Memory B cell (primary cell): ENCODE results near the gene SYNCRIP.
"Not testable (repeated sequence)": the region's sequence is repeated elsewhere in the genome, so short reads cannot be mapped to it uniquely, and the experiment has no call there.

ENCODE experiments used
- ATAC-seq: fragments of 150-1000 bp; cut with Tn5 transposase; 2 replicates; pipeline ENCODE4 v1.10.0; 2021; ENCODE audit warnings: low read depth, mild to moderate bottlenecking, moderate library complexity
- DNase-seq, 2 donors: peaks; one replicate each; pipeline ENCODE4 v3.0.0; 2022; ENCODE audit warnings: low spot score in 2 of 2
- H3K27ac Mint-ChIP-seq: one replicate; pipeline ENCODE4 v1.8.0; 2022; ENCODE audit warnings: mild to moderate bottlenecking, moderate library complexity, mixed read lengths
- H3K27me3 Mint-ChIP-seq: one replicate; pipeline ENCODE4 v1.8.0; 2022; ENCODE audit warnings: mixed read lengths
- H3K36me3 Mint-ChIP-seq: one replicate; pipeline ENCODE4 v1.8.0; 2022; ENCODE audit warnings: mild to moderate bottlenecking, mixed read lengths
- H3K4me1 Mint-ChIP-seq: one replicate; pipeline ENCODE4 v1.8.0; 2022; ENCODE audit warnings: mixed read lengths
- H3K4me3 Mint-ChIP-seq: one replicate; pipeline ENCODE4 v1.8.0; 2022; ENCODE audit warnings: mild to moderate bottlenecking, moderate library complexity, mixed read lengths
- H3K9me3 Mint-ChIP-seq: one replicate; pipeline ENCODE4 v1.8.0; 2022; ENCODE audit warnings: mixed read lengths

Gene SYNCRIP

GRCh38 chr6:85642774-85643536 lies at the start of gene SYNCRIP:
SYNCRIP (minus strand) TSS chr6:85642886; CDS start chr6:85641439, 1,447 bp downstream.
- ATAC-seq (peak; percentile 79), DNase-seq (peak; percentile 97 to 98)
- peak within 1 kb of the TSS; percentile 99 for H3K27ac Mint-ChIP-seq
- H3K9me3 Mint-ChIP-seq, result peaks cover 1% of the 10 kb centered on the region
- H3K36me3 Mint-ChIP-seq, result peaks cover 15% of the 10 kb centered on the region
- H3K27me3 Mint-ChIP-seq, result no peaks in the 10 kb centered on the region
- peaks cover 31% of the 10 kb centered on the region for H3K4me1 Mint-ChIP-seq
- peak within 1 kb of the TSS; percentile 91 for H3K4me3 Mint-ChIP-seq

GRCh38 chr6:85691478-85691877 lies 48.8 kb upstream of the SYNCRIP start:
- H3K4me1 Mint-ChIP-seq, result no peaks in the 10 kb centered on the region
- ATAC-seq, result no peak
- H3K27me3 Mint-ChIP-seq, result no peaks in the 10 kb centered on the region
- no peaks in the 10 kb centered on the region for H3K36me3 Mint-ChIP-seq
- H3K4me3 Mint-ChIP-seq, result no peak overlapping the region
- no peak overlapping the region for H3K27ac Mint-ChIP-seq
- DNase-seq, result no peak
- H3K9me3 Mint-ChIP-seq, result no peaks in the 10 kb centered on the region

GRCh38 chr6:85690071-85690470 lies 47.4 kb upstream of the SYNCRIP start:
- no peak overlapping the region for H3K4me3 Mint-ChIP-seq
- DNase-seq, result no peak
- H3K4me1 Mint-ChIP-seq, result no peaks in the 10 kb centered on the region
- no peaks in the 10 kb centered on the region for H3K9me3 Mint-ChIP-seq
- no peaks in the 10 kb centered on the region for H3K36me3 Mint-ChIP-seq
- ATAC-seq, result no peak
- no peaks in the 10 kb centered on the region for H3K27me3 Mint-ChIP-seq
- H3K27ac Mint-ChIP-seq, result no peak overlapping the region

GRCh38 chr6:85685713-85686112 lies 43.0 kb upstream of the SYNCRIP start:
- Mint-ChIP-seq H3K9me3 (no peaks in the 10 kb centered on the region), H3K27ac (no peak overlapping the region), H3K4me1 (no peaks in the 10 kb centered on the region), H3K27me3 (no peaks in the 10 kb centered on the region), H3K36me3 (no peaks in the 10 kb centered on the region), H3K4me3 (no peak overlapping the region)
- ATAC-seq (no peak), DNase-seq (no peak)

- Mint-ChIP-seq H3K27me3 (no peaks in the 10 kb centered on the region), H3K36me3 (no peaks in the 10 kb centered on the region), H3K4me3 (no peak overlapping the region), H3K4me1 (no peaks in the 10 kb centered on the region), H3K9me3 (no peaks in the 10 kb centered on the region), H3K27ac (no peak overlapping the region)
- ATAC-seq (no peak), DNase-seq (no peak)
These were observed 42.1 kb upstream of the SYNCRIP start for GRCh38 chr6:85684809-85685171.

- H3K27me3 Mint-ChIP-seq, result no peaks in the 10 kb centered on the region
- H3K36me3 Mint-ChIP-seq, result no peaks in the 10 kb centered on the region
- no peak overlapping the region for H3K4me3 Mint-ChIP-seq
- DNase-seq (no peak), ATAC-seq (no peak)
- no peaks in the 10 kb centered on the region for H3K4me1 Mint-ChIP-seq
- H3K9me3 Mint-ChIP-seq, result no peaks in the 10 kb centered on the region
- H3K27ac Mint-ChIP-seq, result no peak overlapping the region
These were observed 41.6 kb upstream of the SYNCRIP start for GRCh38 chr6:85684133-85684808.

- not testable (repeated sequence) for ATAC-seq, H3K9me3 Mint-ChIP-seq, H3K4me3 Mint-ChIP-seq, DNase-seq, H3K36me3 Mint-ChIP-seq, H3K4me1 Mint-ChIP-seq, H3K27ac Mint-ChIP-seq, H3K27me3 Mint-ChIP-seq
These were observed 39.2 kb upstream of the SYNCRIP start for GRCh38 chr6:85681899-85682298.

GRCh38 chr6:85680388-85680787 lies 37.7 kb upstream of the SYNCRIP start:
- Mint-ChIP-seq H3K9me3 (no peaks in the 10 kb centered on the region), H3K36me3 (peaks cover 15% of the 10 kb centered on the region), H3K4me3 (no peak overlapping the region), H3K27ac (no peak overlapping the region), H3K4me1 (peaks cover 18% of the 10 kb centered on the region), H3K27me3 (no peaks in the 10 kb centered on the region)
- DNase-seq, result no peak
- no peak for ATAC-seq

- Mint-ChIP-seq H3K27me3 (no peaks in the 10 kb centered on the region), H3K4me3 (peak overlapping the region; percentile 95), H3K27ac (no peak overlapping the region), H3K4me1 (peaks cover 22% of the 10 kb centered on the region), H3K36me3 (peaks cover 15% of the 10 kb centered on the region), H3K9me3 (no peaks in the 10 kb centered on the region)
- no peak for ATAC-seq
- DNase-seq, result no peak
These were observed 36.9 kb upstream of the SYNCRIP start for GRCh38 chr6:85679445-85680123.

GRCh38 chr6:85678602-85679444 lies 36.1 kb upstream of the SYNCRIP start:
- peak overlapping the region; percentile 95 for H3K4me3 Mint-ChIP-seq
- peak; percentile 98 to 99 for DNase-seq
- H3K36me3 Mint-ChIP-seq, result peaks cover 17% of the 10 kb centered on the region
- peak; percentile 90 for ATAC-seq
- H3K27ac Mint-ChIP-seq, result peak overlapping the region; percentile 99
- H3K27me3 Mint-ChIP-seq, result no peaks in the 10 kb centered on the region
- peaks cover 26% of the 10 kb centered on the region for H3K4me1 Mint-ChIP-seq
- no peaks in the 10 kb centered on the region for H3K9me3 Mint-ChIP-seq

- Mint-ChIP-seq H3K4me3 (peak overlapping the region; percentile 95), H3K9me3 (no peaks in the 10 kb centered on the region), H3K4me1 (peaks cover 33% of the 10 kb centered on the region), H3K36me3 (peaks cover 23% of the 10 kb centered on the region), H3K27ac (peak overlapping the region; percentile 99), H3K27me3 (no peaks in the 10 kb centered on the region)
- ATAC-seq (peak; percentile 6), DNase-seq (no peak)
These were observed 35.4 kb upstream of the SYNCRIP start for GRCh38 chr6:85678026-85678601.

GRCh38 chr6:85677234-85677956 lies 34.7 kb upstream of the SYNCRIP start:
- no peak for DNase-seq
- H3K36me3 Mint-ChIP-seq, result peaks cover 25% of the 10 kb centered on the region
- no peak for ATAC-seq

More at GRCh38 chr6:85677234-85677956, 34.7 kb upstream of the SYNCRIP start:
- Mint-ChIP-seq H3K27ac (peak overlapping the region; percentile 99), H3K4me3 (peak overlapping the region; percentile 95), H3K9me3 (no peaks in the 10 kb centered on the region), H3K4me1 (peaks cover 37% of the 10 kb centered on the region), H3K27me3 (no peaks in the 10 kb centered on the region)
